GM10266 (cell line): ENCODE measurements around the gene UBE2E2.

Experiments used
- DNase-seq: peaks from one replicate; pipeline ENCODE4 v3.0.0; 2012; ENCODE audit errors: extremely low spot score
- CTCF ChIP-seq: IDR thresholded peaks from 2 replicates; pipeline ENCODE4 v1.5.1; 2012; ENCODE audit warnings: mild to moderate bottlenecking, low read depth; ENCODE audit not compliant: control insufficient read depth, insufficient read depth; ENCODE audit errors: missing control alignments

Gene UBE2E2

GRCh38 chr3:23221136-23221535 lies 18.0 kb downstream of the UBE2E2 start:
- TF ChIP-seq CTCF, result no peak
- no peak for DNase-seq

DNA sequence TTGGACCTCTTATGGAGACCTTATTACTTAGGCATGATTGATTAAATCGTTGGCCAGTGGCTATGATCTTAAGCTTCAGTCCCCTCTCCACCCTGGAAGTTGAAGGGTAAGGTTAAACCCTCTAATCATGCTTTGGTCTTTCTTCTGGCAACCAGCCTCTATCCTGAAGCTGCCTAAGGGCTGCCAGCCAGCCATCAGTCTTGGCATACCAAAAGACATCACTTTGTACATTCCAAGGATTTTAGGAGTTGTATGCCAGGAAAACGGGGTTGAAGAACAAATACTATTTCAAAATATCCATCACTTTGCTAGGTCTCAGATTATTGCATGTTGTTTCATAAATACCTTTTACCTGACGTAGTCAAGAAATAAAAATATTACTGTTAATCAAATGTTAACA lies 28.9 kb downstream of the UBE2E2 start:
- no peak for TF ChIP-seq CTCF
- DNase-seq, result no peak

DNA sequence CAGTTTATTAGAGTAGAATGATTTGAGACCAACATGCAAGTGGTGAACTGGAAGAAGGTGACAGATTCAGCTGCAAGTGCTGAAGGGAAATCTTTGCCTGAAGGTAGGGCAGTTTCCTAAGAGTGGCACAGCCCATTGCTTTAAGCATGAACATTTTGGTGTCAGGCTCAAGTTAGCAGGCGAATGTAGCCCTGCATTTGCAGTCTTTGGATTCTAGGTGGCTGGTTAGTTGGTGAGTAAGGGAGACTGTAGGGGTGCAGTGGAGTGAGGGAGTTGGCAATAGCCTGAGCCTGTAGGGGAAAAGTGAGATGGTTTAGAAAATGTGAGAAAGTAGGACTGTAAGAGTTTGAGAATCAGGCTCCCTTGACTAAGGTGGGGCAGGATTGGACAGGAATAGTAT lies 29.7 kb downstream of the UBE2E2 start:
- no peak for TF ChIP-seq CTCF
- no peak for DNase-seq

DNA sequence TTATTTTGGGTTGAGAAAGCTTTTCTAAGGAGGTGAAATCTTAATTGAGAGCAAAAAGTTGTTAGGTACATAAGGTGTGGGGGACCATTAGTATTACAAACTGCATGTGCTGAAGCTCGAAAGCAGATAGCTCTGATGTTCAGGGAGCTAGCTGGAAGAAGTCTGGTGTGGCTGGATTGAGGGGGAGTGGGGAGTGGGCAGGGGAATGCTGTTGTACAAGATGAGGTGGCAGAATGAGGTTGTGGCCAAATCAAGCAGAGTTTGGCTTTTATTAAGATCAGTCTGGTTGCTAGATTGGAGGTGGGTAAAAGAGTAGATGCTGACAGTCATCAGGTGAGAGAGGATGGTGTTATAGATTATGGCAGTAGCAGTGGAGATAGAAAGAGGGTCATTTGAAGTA lies 32.1 kb downstream of the UBE2E2 start:
- no peak for DNase-seq
- no peak for TF ChIP-seq CTCF

DNA sequence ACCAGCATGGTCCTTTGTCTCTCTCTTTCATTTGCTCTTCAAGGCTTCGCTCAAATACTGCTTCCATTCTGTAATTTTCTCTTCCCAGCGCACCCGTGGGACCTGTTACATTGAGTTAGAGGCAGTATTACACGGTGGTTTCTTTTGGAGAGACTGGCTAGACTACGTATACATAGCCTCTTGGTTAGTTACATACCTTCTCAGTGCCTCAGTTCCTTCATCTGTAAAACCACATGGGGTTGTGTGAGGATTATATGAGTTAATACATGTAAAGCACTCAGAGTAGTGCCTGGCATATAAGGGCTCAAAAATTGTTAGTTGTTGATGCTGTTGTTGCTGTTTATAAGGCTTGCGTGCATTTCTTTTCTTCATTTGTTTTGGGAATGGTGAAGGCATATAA lies 33.8 kb downstream of the UBE2E2 start:
- TF ChIP-seq CTCF, result no peak
- DNase-seq, result no peak

GRCh38 chr3:23238156-23238555 lies 35.0 kb downstream of the UBE2E2 start:
- TF ChIP-seq CTCF, result no peak
- no peak for DNase-seq

DNA sequence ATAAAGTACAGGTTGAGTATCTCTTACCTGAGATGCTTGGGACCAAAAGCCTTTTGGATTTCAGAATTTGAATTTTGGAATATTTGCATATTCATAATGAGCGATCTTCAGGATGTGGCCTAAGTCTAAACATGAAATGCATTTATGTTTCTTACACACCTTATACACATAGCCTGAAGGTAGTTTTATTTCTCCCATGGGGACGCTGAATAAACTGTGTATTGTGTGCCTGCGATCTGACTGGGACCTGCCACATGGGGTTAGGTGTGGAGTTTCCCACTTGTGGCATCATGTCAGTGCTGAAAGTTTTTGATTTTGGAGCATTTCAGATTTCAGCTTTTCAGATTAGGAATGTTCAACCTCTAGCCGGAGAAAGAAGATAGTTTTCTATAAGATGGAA lies 35.5 kb downstream of the UBE2E2 start:
- TF ChIP-seq CTCF, result no peak
- no peak for DNase-seq
